ENCODE results near the gene ALOXE3.
"Not testable (repeated sequence)": the region's sequence is repeated elsewhere in the genome, so short reads cannot be mapped to it uniquely, and the experiment has no call there.

Gene ALOXE3

GRCh38 chr17:8079291-8080207, 38.8 kb downstream of the ALOXE3 start:
- Histone ChIP-seq H3K4me3 (peak overlapping the region; percentile 64), H3K27ac (no peak overlapping the region)
- DNase-seq (ENCODE audit: low spot score) = peak; percentile 82
- TF ChIP-seq CTCF (IDR thresholded peaks at IDR 0.05) = peak; percentile 94

- not testable (repeated sequence) for H3K27ac ChIP-seq; H3K4me3 ChIP-seq; DNase-seq (ENCODE audit: low spot score)
These were observed 40.4 kb downstream of the ALOXE3 start for GRCh38 chr17:8077939-8078338.

- no peak for TF ChIP-seq CTCF (IDR thresholded peaks at IDR 0.05)
- Histone ChIP-seq H3K4me3 (no peak overlapping the region), H3K27ac (no peak overlapping the region)
- DNase-seq (ENCODE audit: low spot score) = no peak
These were observed 41.6 kb downstream of the ALOXE3 start for GRCh38 chr17:8076502-8077266.

- no peak for DNase-seq (ENCODE audit: low spot score)
- H3K27ac ChIP-seq = no peak overlapping the region
- TF ChIP-seq CTCF (IDR thresholded peaks at IDR 0.05) = no peak
- no peak overlapping the region for H3K4me3 ChIP-seq
These were observed 42.6 kb downstream of the ALOXE3 start for GRCh38 chr17:8075574-8076342.

- no peak for DNase-seq (ENCODE audit: low spot score)
- no peak for TF ChIP-seq CTCF (IDR thresholded peaks at IDR 0.05)
- no peak overlapping the region for H3K4me3 ChIP-seq
- H3K27ac ChIP-seq = no peak overlapping the region
These were observed 43.2 kb downstream of the ALOXE3 start for GRCh38 chr17:8075081-8075480.

GRCh38 chr17:8074554-8074953, 43.8 kb downstream of the ALOXE3 start:
- TF ChIP-seq CTCF (IDR thresholded peaks at IDR 0.05) = no peak
- Histone ChIP-seq H3K27ac (no peak overlapping the region), H3K4me3 (no peak overlapping the region)
- no peak for DNase-seq (ENCODE audit: low spot score)

All from coronary artery (tissue), 2 donors.